Inflammatory macrophage treated with lipopolysaccharide for 4 hours (primary cell): Measurements from ENCODE around the gene RAB31.

Experiments used
- DNase-seq: peaks from one replicate; pipeline ENCODE4 v3.0.0-alpha.2; 2020

The RAB31 gene

DNA sequence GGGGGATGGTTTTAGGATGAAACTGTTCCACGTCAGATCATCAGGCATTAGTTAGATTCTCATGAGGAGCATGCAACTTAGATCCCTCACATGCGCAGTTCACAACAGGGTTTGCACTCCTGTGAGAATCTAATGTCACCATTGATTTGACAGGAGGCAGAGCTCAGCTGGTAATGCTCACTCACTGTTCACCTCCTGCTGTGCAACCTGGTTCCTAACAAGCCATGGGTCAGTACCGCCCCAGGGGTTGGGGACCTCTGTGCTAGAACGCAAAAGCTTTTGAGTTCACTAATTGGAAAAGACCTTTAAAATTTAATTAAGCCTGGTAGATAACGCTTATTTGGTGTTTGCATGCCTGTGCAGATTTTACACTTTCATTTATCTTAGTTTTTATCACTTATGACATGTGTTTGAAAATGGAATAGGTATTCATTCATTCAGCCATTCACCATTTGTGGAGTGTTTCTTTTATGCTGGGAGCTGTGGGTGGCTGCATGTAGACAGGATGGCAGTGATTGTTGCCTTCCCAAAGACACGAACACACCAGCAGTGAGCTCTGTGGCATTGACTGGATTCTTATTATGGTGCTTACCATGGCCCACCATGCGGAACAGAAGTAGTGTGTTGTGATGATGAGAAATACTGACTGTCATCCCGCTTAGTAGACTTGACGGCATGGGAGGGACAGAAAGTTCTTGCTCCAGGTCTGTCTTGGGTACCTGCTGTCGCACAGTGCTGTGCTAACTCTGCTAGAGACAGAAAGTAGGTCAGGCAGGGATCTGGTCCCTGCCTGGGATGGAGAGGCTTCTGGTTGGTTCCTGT lies 6.4 kb downstream of the RAB31 start:
- no peak for DNase-seq

- no peak for DNase-seq
Observed at GRCh38 chr18:9715088-9715343, 6.9 kb downstream of the RAB31 start.

DNA sequence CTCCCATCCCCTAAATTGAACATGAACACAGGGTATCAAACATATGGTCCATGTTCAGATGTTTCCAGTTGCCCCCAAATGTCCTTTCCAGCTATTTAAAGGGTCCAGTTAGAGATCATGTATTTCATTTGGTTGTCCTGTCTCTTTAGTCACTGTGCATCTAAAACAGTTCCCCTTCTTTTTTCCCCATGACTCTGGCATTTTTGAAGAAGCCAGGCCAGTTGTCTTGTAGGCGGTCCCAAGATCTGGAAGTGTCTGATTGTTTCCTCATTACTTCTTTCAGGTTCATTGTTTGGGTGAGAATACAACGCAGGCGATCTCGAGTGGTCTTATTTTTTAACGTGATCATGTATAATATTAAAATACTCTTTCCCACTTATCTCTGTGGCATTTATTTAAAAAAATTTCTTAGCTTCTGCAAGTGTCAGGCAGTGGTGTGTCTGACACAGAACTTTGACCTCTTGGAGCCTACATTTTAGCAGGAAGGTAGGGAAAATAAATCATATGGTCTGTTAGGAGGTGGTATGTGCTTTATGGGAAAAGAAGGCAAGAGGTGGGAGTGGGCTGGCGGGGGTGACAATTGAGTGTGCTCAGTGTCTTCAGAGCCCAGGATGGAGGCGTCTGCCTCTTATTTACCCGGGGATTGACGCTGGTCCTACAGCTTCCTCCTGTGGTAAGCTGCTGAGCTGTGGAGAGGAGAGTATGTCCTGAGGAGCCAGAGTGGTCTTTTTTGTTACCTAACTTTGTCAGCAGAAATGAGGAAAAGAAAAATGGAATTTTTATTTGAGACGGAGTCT lies 8.1 kb downstream of the RAB31 start:
- peak; percentile 80 for DNase-seq

DNA sequence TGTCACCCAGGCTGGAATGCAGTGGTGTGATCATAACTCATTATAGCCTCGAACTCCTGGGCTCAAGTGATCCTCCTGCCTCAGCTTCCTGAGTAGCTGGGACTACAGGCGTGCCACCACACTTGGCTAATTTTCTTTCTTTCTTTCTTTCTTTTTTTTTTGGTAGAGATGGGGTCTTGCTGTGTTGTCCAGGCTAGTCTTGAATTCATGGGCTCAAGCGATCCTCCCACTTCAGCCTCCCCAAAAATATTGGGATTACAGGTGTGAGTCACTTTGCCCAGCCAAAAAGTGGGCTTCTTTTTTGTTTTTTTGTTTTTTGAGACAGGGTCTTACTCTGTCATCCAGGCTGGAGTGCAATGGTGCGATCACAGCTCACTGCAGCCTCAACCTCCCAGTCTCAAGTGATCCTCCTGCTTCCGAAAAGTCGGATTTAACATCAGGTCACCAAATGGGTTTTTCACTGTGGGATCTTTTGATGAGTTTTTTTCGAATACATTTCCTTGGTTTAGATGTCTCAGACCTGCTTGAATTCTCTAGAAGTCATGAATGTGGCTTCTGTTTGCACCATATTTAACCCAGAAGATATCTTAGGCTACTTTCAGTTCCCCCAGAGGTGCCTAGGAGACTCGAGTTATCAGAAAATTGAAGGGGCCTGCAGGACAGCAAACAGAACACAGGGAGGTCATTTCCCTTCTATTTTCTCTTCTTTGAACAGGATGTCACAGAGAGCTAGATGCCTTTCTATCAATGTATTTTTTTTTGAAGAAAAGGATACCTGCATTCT lies 8.9 kb downstream of the RAB31 start:
- no peak for DNase-seq

- DNase-seq, result no peak
Observed at GRCh38 chr18:9719421-9719981, 11.4 kb downstream of the RAB31 start.

DNA sequence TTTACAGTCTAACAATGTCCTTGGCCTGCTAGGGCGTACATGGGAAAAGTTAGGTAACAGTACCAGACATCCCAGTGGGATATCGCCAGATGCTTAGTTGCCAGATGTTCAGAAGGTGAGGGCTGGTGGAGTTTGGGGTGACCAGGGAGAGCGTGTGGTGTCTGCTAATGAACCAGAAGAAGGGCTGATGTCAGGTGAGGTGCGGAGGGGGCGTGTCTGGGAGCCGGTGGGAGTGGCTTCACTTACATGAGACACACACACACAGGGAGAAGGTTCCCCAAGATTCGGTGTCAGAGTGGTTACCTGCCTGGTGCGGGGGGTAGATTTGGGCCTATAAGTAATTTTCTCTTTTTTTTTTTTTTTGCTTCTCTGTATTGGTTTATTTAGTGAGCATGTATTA lies 12.2 kb downstream of the RAB31 start:
- DNase-seq, result no peak

DNA sequence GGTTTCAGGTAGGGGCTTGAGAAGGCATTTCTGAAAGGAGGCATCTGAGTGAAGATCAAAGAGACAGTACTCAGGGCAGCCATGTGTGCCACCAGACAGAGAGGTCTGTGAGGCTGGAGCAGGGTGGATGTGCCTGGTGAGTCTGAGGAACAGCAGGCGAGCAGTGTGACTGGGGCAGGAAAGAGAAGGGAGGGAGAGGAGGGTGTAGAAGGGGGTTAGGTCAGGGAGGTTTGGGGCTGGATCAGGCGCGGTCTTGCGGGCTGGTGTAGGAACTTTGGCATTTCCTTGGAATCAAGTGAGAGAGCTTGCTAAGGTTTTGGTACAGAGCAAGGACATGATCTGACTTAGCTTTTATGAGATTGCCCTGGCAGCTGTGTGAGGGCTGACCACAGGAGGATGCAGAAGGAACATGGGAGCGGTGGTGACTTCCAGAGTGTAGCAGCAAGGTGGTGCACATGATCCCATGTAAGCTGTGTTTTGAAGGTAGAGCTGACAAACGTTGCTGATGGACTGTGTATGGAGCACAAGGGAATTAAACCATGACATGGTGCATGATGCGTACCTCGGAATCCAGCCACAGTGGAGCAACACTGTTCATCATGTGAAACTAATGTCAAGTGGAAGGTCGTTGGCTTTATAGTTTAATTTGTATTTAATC lies 13.9 kb downstream of the RAB31 start:
- DNase-seq, result no peak

GRCh38 chr18:9722691-9723090 lies 14.6 kb downstream of the RAB31 start:
- no peak for DNase-seq

GRCh38 chr18:9724797-9725585 lies 16.9 kb downstream of the RAB31 start:
- DNase-seq, result no peak

DNA sequence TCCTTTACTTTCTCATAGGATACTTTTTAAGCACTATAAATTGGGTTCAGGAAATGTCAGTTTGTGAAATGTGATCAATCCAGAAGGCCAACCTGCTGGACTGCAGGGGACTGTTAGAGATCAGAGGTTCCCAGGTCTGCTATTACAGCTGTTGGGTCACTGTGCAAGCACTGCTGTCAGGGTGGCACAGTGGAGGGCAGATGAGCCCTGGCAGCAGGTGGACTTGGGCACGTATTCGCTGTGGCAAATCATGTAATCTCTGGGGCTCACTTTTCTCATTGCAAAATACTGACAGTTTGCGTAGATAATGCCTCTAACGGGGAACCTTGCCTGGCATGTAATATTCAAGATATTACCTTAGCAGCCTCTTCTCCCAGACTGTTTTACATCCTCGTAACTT lies 18.1 kb downstream of the RAB31 start:
- DNase-seq, result no peak

GRCh38 chr18:9726936-9727335 lies 18.8 kb downstream of the RAB31 start:
- no peak for DNase-seq

DNA sequence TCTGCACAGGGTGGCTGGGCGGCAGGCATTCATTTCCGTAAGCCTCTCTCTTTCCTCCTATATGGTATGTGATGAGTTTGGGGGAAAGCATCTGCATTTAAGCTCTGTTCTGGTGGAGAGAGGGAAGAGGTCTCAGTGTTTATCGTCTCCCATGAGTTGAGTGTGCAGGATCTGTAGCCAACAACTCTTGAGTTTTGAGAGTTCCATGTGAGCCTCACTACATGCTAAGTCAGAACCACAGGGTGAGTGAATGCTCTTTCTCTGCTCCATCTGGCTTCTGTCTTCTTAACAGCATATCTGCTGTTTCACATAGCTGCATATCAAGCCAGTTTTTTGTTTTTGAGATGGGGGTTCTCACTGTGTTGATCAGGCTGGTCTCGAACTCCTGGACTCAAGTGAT lies 22.7 kb downstream of the RAB31 start:
- DNase-seq, result no peak

- no peak for DNase-seq
Observed at GRCh38 chr18:9731380-9731779, 23.3 kb downstream of the RAB31 start.

DNA sequence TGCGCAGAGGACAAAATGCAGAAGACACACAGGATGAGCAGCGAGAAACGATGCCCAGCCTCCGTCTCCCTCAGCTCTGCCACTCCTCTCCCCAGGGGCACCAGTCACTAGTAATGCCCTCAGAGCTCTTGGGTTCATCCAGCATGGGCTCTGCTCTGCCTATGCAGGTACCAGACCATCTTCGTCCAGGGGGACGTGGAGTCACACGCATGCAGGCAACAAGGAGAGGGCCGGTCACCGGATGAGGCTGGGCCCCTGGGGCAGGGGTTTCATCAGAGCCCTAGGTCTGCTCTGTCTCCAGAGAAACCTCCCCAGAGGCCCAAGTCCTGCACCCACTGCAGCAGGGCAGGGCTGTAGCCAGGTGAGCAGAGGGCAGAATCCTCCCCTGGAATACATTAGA lies 23.9 kb downstream of the RAB31 start:
- DNase-seq, result no peak

DNA sequence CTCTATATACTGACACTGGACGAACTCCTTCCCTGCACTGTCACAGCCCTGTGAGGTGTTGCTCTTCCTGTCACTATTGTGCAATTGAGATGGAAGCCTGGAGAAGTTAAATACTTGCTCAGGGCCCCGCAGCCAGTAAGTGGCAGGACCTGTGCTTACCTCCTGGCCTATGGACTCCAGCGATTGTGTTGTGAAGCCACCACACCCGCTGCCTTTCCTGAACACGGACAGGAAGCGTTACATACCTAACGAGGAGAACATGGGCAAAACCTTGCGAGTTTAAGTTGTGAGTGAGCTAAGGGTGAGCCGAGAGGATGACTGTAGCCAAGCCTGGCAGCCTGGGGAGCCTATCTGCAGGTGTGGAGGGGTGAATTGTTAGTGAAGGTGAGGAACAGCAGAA lies 26.1 kb downstream of the RAB31 start:
- no peak for DNase-seq

DNA sequence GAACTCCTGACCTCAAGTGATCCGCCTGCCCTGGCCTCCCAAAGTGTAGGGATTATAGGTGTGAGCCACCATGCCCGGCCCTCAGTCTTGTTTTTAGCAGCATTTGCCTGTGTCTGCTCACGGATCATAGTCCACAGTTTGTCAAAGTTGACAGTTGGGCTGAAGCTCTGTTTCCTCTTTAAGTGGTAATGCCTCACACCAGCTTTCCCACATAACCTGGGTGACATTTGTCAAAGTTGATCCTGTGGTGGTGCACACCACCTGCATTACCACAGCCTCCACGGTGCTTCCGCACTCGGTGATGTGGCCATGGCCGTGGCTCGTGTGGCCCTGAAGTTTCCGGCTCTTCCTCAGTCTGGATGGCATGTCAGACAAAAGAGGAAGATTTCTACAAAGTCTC lies 27.1 kb downstream of the RAB31 start:
- DNase-seq, result no peak

DNA sequence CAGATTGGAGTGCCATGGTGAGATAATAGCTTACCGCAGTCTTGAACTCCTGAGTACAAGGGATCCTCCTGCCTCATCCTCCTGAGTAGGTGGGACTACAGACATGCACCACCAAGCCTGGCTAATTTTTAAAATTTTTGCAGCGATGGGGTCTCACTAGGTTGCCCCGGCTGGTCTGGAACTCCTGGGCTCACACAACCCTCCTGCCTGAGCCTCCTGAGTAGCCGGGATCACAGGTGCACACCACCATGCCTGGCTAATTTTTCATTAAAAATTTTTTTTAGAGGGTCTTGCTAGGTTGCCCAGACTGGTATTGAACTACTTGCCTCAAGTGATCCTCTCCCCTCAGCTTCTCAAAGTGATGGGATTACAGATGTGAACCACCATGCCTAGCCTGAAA lies 27.8 kb downstream of the RAB31 start:
- DNase-seq, result no peak

DNA sequence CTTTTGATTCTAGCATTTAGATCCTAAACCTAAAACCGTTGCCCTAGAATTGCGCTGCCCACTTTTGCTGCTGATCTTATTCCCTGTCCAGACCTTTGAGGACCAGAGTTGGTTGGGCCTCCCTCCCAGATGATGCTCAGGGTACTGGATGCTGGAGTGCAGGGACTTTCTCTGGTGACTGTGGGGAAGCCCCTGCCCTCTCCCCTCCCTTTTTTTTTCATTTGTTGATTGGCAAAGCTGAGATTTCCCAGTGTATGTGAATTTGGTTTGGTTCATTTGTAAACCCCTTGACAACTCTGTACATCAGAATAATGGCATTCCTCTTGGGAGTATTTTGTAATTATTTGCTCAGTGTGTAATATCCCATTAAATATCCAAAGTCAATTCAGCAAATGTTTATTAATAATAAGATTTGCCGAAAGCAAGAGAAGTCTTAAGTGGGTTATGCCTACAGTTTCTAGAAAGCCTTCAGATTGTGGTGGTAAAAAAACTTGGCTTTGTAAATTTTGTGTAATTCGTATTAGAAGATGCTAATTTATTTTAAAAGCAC lies 28.3 kb downstream of the RAB31 start:
- peak; percentile 24 for DNase-seq

DNA sequence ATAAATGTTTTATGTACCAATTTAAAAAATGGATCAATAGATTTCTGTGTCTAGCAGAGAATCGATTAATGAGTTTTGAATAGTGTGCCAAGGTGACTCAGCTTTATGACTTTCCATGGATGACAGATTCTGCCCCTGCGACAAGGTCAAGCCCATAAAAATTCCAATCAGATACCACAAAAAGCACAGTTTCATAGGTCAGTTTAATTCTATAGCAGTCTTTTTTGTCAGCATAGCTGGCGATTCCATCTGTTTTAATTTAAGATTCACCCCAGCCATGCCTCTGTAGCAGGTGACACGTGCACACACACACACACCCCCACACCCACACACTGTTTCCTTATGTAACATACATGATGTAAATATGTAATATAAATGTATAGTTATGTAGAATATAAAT lies 28.9 kb downstream of the RAB31 start:
- DNase-seq, result no peak

DNA sequence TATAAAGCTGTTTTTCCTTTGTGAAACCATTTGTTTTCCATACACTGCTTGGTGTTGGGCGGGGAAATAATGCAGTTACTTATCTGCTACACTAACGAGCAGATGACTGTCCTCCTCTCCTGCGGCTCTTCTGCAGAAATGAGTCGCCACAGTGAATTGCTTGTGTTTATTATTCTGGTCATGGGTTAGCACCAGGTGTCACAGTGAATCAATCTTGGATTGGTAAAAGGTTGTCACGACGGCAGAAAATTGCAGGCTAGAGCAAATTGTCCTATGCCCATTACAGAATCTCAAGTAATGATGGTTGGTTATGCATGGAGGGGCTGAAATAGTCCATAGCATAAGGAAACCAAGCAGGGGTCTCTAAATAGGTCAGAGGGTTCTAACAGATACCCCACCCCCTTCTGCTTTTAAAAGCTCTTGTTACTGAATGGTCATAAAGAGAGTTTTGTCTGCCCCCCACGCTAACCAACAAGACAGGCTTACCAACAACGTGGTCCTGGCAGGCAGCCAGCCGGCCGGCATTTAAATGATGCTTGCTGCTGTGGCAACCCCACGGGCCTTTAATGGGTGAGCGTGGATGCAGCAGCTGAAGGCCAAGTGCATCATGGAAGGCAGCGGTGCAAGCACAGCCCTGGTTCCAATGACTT lies 29.5 kb downstream of the RAB31 start:
- no peak for DNase-seq

- no peak for DNase-seq
Observed at GRCh38 chr18:9738266-9738969, 30.3 kb downstream of the RAB31 start.
